Lung (tissue), 12 donors: ENCODE data around the gene IGDCC3. TPM values are rescaled to one million over a fixed set of nuclear protein-coding genes. Genes with fewer than 3 reads are reported as not detected.

Source experiments
- ATAC-seq: fragments of 200-7000 bp; cut with Tn5 transposase; one replicate; pipeline ENCODE4 v1.9.1; 2020; ENCODE audit warnings: moderate number of reproducible peaks; ENCODE audit not compliant: insufficient read depth, low FRiP score
- DNase-seq, 3 donors: peaks; one replicate each; pipeline ENCODE4 v3.0.0-alpha.2; 2013 to 2017
- H3K27ac ChIP-seq, 2 donors: one replicate each; pipeline ENCODE4 v1.5.1; 2013; ENCODE audit warnings: mild to moderate bottlenecking in 2 of 2, moderate library complexity in 2 of 2, control low read depth in 1 of 2, inconsistent platforms in 1 of 2, low read depth in 1 of 2, low read length in 1 of 2
- H3K27me3 ChIP-seq, 3 donors: one replicate each; pipeline ENCODE4 v1.5.1; 2013; ENCODE audit warnings: low read length in 2 of 3; ENCODE audit not compliant: control insufficient read depth in 3 of 3, insufficient read depth in 3 of 3
- H3K36me3 ChIP-seq, 4 donors: one replicate each; pipeline ENCODE4 v1.5.1; 2013; ENCODE audit warnings: low read length in 4 of 4, mild to moderate bottlenecking in 1 of 4, moderate library complexity in 1 of 4; ENCODE audit not compliant: control insufficient read depth in 4 of 4, insufficient read depth in 4 of 4
- H3K4me1 ChIP-seq, 5 donors: one replicate each; pipeline ENCODE4 v1.5.1; 2013; ENCODE audit warnings: low read length in 5 of 5, mild to moderate bottlenecking in 2 of 5, moderate library complexity in 1 of 5; ENCODE audit not compliant: control insufficient read depth in 5 of 5, insufficient read depth in 5 of 5
- H3K4me3 ChIP-seq: one replicate; pipeline ENCODE4 v1.5.1; 2013; ENCODE audit warnings: mild to moderate bottlenecking, control low read depth, moderate library complexity
- H3K9ac ChIP-seq, 2 donors: one replicate each; pipeline ENCODE4 v1.5.1; 2013; ENCODE audit warnings: low read length in 2 of 2, control low read depth in 1 of 2; ENCODE audit not compliant: insufficient read depth in 1 of 2
- H3K9me3 ChIP-seq, 4 donors: one replicate each; pipeline ENCODE4 v1.5.1; 2013; ENCODE audit warnings: low read length in 3 of 4, mild to moderate bottlenecking in 1 of 4, moderate library complexity in 1 of 4; ENCODE audit not compliant: control insufficient read depth in 4 of 4, insufficient read depth in 3 of 4
- CTCF ChIP-seq: IDR thresholded peaks from 2 replicates; pipeline ENCODE4 v1.5.1; 2012; ENCODE audit warnings: mild to moderate bottlenecking; ENCODE audit errors: control extremely low read depth, extremely low read depth
- WGBS, 2 donors: extraction: QIAGEN DNeasy Blood & Tissue Kit; methylation state at CpG; one replicate each; pipeline ENCODE4 v1.1.7; 2013; 5-methylcytosine and 5-hydroxymethylcytosine counted together
- polyA plus RNA-seq, 2 donors: library from polyadenylated mRNA; stranded (reverse); fragments of 200-250 nt; gene quantifications; one replicate each; pipeline ENCODE4 v1.2.1, GENCODE V29; 2013
- total RNA-seq, 2 donors: library from RNA; depleted of rRNA in 1 of 2; stranded (reverse); fragments of >200 nt in 1 of 2; gene quantifications; one replicate each; pipeline ENCODE4 v1.2.1, GENCODE V29; 2014 to 2021
- donor health status: control.
- donor health status: control.
- donor health status: Bipolar disorder and iron deficiency.
- donor health status: healthy.
- donor health status: DM: yes; HTN: yes; CAD: no.

IGDCC3 gene
- total and polyA plus RNA-seq, 4 donors, result 0.09 to 1.3 TPM; not detected in 2

- ATAC-seq (no peak), DNase-seq (peak in 2 of 3 donors; percentile 40 to 48)
- H3K36me3 ChIP-seq, result peaks cover 0 to 8% (median 0%) of the 10 kb centered on the region in 4 donors
- H3K4me3 ChIP-seq, result no peak overlapping the region
- no peaks in the 10 kb centered on the region for H3K9me3 ChIP-seq
- H3K9ac ChIP-seq, result no peak overlapping the region
- no peak overlapping the region for H3K27ac ChIP-seq
- peaks cover 0 to 49% (median 17%) of the 10 kb centered on the region in 5 donors for H3K4me1 ChIP-seq
- no peaks in the 10 kb centered on the region for H3K27me3 ChIP-seq
- WGBS, 2 donors, result 22 to 33% methylated on average over 1 of the region's 1 CpG
- TF ChIP-seq CTCF, result no peak
Observed at GRCh38 chr15:65412556-65412955, 34.8 kb upstream of the IGDCC3 start.

- Histone ChIP-seq H3K9me3 (no peaks in the 10 kb centered on the region), H3K27me3 (no peaks in the 10 kb centered on the region), H3K27ac (no peak overlapping the region), H3K36me3 (peaks cover 0 to 8% (median 0%) of the 10 kb centered on the region in 4 donors), H3K9ac (no peak overlapping the region), H3K4me1 (peaks cover 0 to 39% (median 11%) of the 10 kb centered on the region in 5 donors), H3K4me3 (no peak overlapping the region)
- TF ChIP-seq CTCF, result no peak
- ATAC-seq (no peak), DNase-seq (no peak)
- 67 to 71% methylated on average over 5 of the region's 5 CpGs for WGBS, 2 donors
Observed at GRCh38 chr15:65411465-65412071, 33.8 kb upstream of the IGDCC3 start.

- peaks cover 0 to 35% (median 11%) of the 10 kb centered on the region in 5 donors for H3K4me1 ChIP-seq
- 89 to 92% methylated on average over 9 to 10 of the region's 10 CpGs for WGBS, 2 donors
- peaks cover 0 to 10% (median 0%) of the 10 kb centered on the region in 4 donors for H3K36me3 ChIP-seq
- H3K27me3 ChIP-seq, result no peaks in the 10 kb centered on the region
- H3K27ac ChIP-seq, result no peak overlapping the region
- no peak overlapping the region for H3K4me3 ChIP-seq
- ATAC-seq (no peak), DNase-seq (no peak)
- no peak overlapping the region for H3K9ac ChIP-seq
- no peak for TF ChIP-seq CTCF
- no peaks in the 10 kb centered on the region for H3K9me3 ChIP-seq
Observed at GRCh38 chr15:65410972-65411371, 33.2 kb upstream of the IGDCC3 start.

- no peaks in the 10 kb centered on the region for H3K27me3 ChIP-seq
- no peak overlapping the region for H3K27ac ChIP-seq
- peaks cover 0 to 26% (median 9%) of the 10 kb centered on the region in 5 donors for H3K4me1 ChIP-seq
- H3K36me3 ChIP-seq, result peaks cover 0 to 12% (median 0%) of the 10 kb centered on the region in 4 donors
- no peak for TF ChIP-seq CTCF
- H3K4me3 ChIP-seq, result no peak overlapping the region
- no peak overlapping the region for H3K9ac ChIP-seq
- ATAC-seq (no peak), DNase-seq (no peak)
- H3K9me3 ChIP-seq, result no peaks in the 10 kb centered on the region
- 75 to 89% methylated on average over 11 of the region's 11 CpGs for WGBS, 2 donors
Observed at GRCh38 chr15:65410036-65410435, 32.2 kb upstream of the IGDCC3 start.
